CD4-positive, CD25-positive, alpha-beta regulatory T cell (primary cell): Measurements from ENCODE around the gene PDE8B. TPM values are rescaled to one million over a fixed set of nuclear protein-coding genes. Genes with fewer than 3 reads are reported as not detected.
A peak's percentile ranks its signal among the peaks of the same experiment; 100 is the strongest.

ENCODE experiments used
- ATAC-seq, 2 donors: fragments of 150-1000 bp; cut with Tn5 transposase; one replicate each; pipeline ENCODE4 v1.10.0; 2021; ENCODE audit warnings: low read depth in 2 of 2, moderate number of reproducible peaks in 2 of 2, moderate library complexity in 1 of 2
- DNase-seq, 3 donors: peaks; one replicate each; pipeline versions ENCODE4 v3.0.0 to v3.0.0-alpha.2; 2012 to 2022; ENCODE audit warnings: mixed read lengths in 1 of 3
- H3K27ac ChIP-seq: one replicate; pipeline ENCODE4 v1.7.0; 2013; ENCODE audit warnings: mild to moderate bottlenecking, low read length; ENCODE audit not compliant: insufficient read depth, poor library complexity, severe bottlenecking
- H3K27me3 ChIP-seq: one replicate; pipeline ENCODE4 v1.7.0; 2013; ENCODE audit warnings: low read length; ENCODE audit not compliant: control insufficient read depth, insufficient read depth
- H3K36me3 ChIP-seq: one replicate; pipeline ENCODE4 v1.7.0; 2013; ENCODE audit warnings: mild to moderate bottlenecking, low read length, moderate library complexity; ENCODE audit not compliant: control insufficient read depth, insufficient read depth
- H3K4me1 ChIP-seq: 2 replicates; pipeline ENCODE4 v1.7.0; 2013; ENCODE audit warnings: mild to moderate bottlenecking, low read length; ENCODE audit not compliant: insufficient read depth, control insufficient read depth, poor library complexity, severe bottlenecking
- H3K4me3 ChIP-seq: one replicate; pipeline ENCODE4 v1.7.0; 2013; ENCODE audit warnings: low read depth, mild to moderate bottlenecking, low read length, moderate library complexity
- H3K9me3 ChIP-seq, 2 experiments: 1 replicate in 1 of 2; 2 replicates in 1 of 2; pipeline ENCODE4 v1.7.0; 2013; ENCODE audit warnings: low read length in 2 of 2, mild to moderate bottlenecking in 1 of 2, moderate library complexity in 1 of 2; ENCODE audit not compliant: control insufficient read depth in 2 of 2
- H3K27ac Mint-ChIP-seq, 3 donors: one replicate each; pipeline ENCODE4 v1.8.0; 2020 to 2022; ENCODE audit warnings: mild to moderate bottlenecking in 3 of 3, mixed read lengths in 3 of 3, moderate library complexity in 2 of 3
- H3K27me3 Mint-ChIP-seq: one replicate; pipeline ENCODE4 v1.8.0; 2022; ENCODE audit warnings: mild to moderate bottlenecking, mixed read lengths
- H3K36me3 Mint-ChIP-seq: one replicate; pipeline ENCODE4 v1.8.0; 2020; ENCODE audit warnings: mixed read lengths
- H3K4me1 Mint-ChIP-seq, 4 donors: one replicate each; pipeline ENCODE4 v1.8.0; 2020 to 2022; ENCODE audit warnings: mixed read lengths in 4 of 4, mild to moderate bottlenecking in 1 of 4
- H3K4me3 Mint-ChIP-seq, 4 donors: one replicate each; pipeline ENCODE4 v1.8.0; 2020 to 2022; ENCODE audit warnings: mild to moderate bottlenecking in 4 of 4, mixed read lengths in 4 of 4, moderate library complexity in 3 of 4
- H3K9me3 Mint-ChIP-seq, 7 donors: one replicate each; pipeline ENCODE4 v1.8.0; 2020 to 2022; ENCODE audit warnings: mixed read lengths in 7 of 7, mild to moderate bottlenecking in 3 of 7, moderate library complexity in 2 of 7
- polyA plus RNA-seq, 4 donors: library from polyadenylated mRNA; unstranded; fragments of 300-500 nt; fragmentation: Illumina TruSeq; gene quantifications; one replicate each; pipeline ENCODE4 v1.2.3, GENCODE V29; 2021
- total RNA-seq: library from RNA; stranded (reverse); gene quantifications from one replicate; pipeline ENCODE4 v1.2.3, GENCODE V29; 2022

PDE8B gene
- total and polyA plus RNA-seq, 5 donors from 2014 or later: 0.03 to 0.09 TPM; not detected in 3

DNA sequence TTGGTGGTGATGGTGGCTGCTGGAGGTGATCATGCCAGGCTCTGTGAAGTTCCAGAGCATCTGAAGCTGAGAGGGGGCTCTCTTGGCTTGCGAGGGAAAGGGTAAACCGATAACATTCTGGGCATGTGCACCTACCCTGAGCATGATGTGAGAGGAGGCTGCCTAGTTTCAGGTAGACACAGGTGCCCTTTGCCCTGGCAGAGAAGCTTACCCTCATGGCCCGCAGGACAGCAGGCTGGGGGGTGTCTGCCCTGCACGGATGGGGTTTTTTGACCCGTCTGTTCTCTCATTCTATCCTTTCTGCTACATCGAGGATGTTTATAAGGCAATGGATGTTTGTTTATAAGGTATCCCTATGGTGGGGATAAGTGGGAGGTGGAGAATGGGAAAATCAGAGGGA, 148.8 kb downstream of the PDE8B start:
- Mint-ChIP-seq H3K27me3 (no peaks in the 10 kb centered on the region), H3K4me1 (peaks cover 0 to 9% (median 1%) of the 10 kb centered on the region in 4 donors), H3K9me3 (no peaks in the 10 kb centered on the region), H3K27ac (no peak overlapping the region), H3K4me3 (no peak overlapping the region), H3K36me3 (no peaks in the 10 kb centered on the region)
- Histone ChIP-seq H3K4me1 (no peaks in the 10 kb centered on the region), H3K36me3 (no peaks in the 10 kb centered on the region), H3K4me3 (no peak overlapping the region), H3K9me3 (no peaks in the 10 kb centered on the region), H3K27me3 (no peaks in the 10 kb centered on the region), H3K27ac (no peak overlapping the region)
- ATAC-seq (no peak), DNase-seq (no peak)

DNA sequence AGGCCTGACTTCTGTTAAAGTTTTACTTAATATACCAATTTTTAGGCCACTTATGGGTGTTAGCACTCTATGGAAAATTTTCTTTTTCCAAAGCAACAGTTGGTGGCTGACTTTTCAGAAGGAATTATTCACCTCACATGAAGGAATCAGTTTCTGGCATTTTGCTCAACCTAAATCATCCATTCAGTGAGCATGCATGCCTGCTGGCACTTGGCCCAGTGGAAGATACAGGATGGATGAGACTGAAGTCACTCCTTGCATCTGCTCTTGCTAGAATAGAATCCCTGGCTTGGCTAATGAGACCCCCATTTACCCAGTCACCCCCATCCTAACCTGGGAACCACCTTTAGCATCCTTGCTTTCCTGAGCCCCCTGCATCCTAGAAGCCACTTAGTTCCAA, 149.9 kb downstream of the PDE8B start:
- Histone ChIP-seq H3K27ac (no peak overlapping the region), H3K4me3 (no peak overlapping the region), H3K9me3 (no peaks in the 10 kb centered on the region), H3K27me3 (no peaks in the 10 kb centered on the region), H3K4me1 (no peaks in the 10 kb centered on the region), H3K36me3 (no peaks in the 10 kb centered on the region)
- DNase-seq: no peak
- no peak overlapping the region for H3K27ac Mint-ChIP-seq
- no peaks in the 10 kb centered on the region for H3K27me3 Mint-ChIP-seq
- no peaks in the 10 kb centered on the region for H3K36me3 Mint-ChIP-seq
- no peaks in the 10 kb centered on the region for H3K9me3 Mint-ChIP-seq
- ATAC-seq: no peak
- no peak overlapping the region for H3K4me3 Mint-ChIP-seq
- peaks cover 0 to 9% (median 1%) of the 10 kb centered on the region in 4 donors for H3K4me1 Mint-ChIP-seq

DNA sequence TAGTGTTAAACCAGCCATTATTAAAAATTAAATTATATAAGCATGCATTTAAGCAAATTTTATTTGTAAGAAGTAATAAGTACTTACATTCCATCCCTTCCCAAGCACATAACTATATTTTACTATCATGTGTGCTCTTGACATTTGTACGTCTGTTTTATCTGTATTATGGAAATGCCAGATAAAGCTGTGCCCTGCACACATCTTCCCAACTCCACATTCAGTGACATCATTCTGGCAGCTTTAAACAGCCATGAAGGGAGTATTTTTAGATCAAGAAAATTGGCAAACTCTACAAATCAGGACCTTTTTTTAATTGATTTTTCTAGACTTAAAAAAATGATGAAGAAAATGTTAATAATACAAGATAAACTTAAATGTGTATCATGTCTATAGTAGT, 150.5 kb downstream of the PDE8B start:
- Histone ChIP-seq H3K9me3 (no peaks in the 10 kb centered on the region), H3K4me3 (no peak overlapping the region), H3K4me1 (no peaks in the 10 kb centered on the region), H3K27me3 (no peaks in the 10 kb centered on the region), H3K36me3 (no peaks in the 10 kb centered on the region), H3K27ac (no peak overlapping the region)
- no peaks in the 10 kb centered on the region for H3K27me3 Mint-ChIP-seq
- H3K27ac Mint-ChIP-seq: no peak overlapping the region
- no peak overlapping the region for H3K4me3 Mint-ChIP-seq
- H3K36me3 Mint-ChIP-seq: no peaks in the 10 kb centered on the region
- no peak for ATAC-seq
- no peaks in the 10 kb centered on the region for H3K9me3 Mint-ChIP-seq
- no peak for DNase-seq
- H3K4me1 Mint-ChIP-seq: peaks cover 0 to 9% (median 1%) of the 10 kb centered on the region in 4 donors

DNA sequence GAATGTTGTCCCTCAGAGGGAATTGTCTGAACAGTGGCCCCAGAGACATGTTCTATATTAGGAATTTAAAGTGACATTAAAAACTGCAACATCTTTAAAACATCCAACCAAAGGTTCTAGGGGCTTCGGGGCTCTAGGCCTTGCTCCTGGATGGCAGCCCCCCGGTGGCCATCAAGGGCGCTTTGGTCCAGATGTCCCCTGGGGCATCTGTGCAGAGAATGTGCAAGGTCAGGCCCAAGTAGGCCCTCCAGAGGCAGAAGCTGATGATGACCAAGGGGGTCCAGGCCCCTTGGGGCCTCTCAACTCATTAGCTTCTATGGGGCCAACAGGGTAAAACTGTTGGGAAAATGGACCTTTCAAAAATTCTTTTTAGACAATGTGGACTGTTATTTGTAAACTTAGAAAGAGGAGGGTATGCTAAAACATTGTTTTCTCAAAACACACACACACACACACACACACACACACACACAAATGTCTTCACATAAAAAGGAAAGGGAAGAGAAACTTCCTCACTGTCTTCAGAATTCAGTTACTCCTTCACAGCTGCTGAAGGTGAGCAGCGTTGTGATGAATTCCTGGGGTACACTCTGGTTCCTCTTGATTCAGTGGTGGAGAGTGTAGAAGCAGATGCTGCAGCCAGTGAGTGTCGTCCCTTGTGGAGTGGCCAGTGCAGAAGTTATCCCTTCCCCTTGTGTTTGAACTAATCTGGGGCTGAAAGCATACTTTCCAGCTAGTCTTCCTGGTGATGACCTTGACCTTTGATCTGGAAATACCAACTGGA, 156.4 kb downstream of the PDE8B start:
- ATAC-seq: no peak
- no peaks in the 10 kb centered on the region for H3K9me3 Mint-ChIP-seq
- Histone ChIP-seq H3K36me3 (no peaks in the 10 kb centered on the region), H3K9me3 (no peaks in the 10 kb centered on the region), H3K27ac (no peak overlapping the region), H3K27me3 (no peaks in the 10 kb centered on the region), H3K4me1 (no peaks in the 10 kb centered on the region), H3K4me3 (no peak overlapping the region)
- no peaks in the 10 kb centered on the region for H3K36me3 Mint-ChIP-seq
- no peak for DNase-seq
- H3K27ac Mint-ChIP-seq: no peak overlapping the region
- no peak overlapping the region for H3K4me3 Mint-ChIP-seq
- H3K4me1 Mint-ChIP-seq: no peaks in the 10 kb centered on the region
- no peaks in the 10 kb centered on the region for H3K27me3 Mint-ChIP-seq

DNA sequence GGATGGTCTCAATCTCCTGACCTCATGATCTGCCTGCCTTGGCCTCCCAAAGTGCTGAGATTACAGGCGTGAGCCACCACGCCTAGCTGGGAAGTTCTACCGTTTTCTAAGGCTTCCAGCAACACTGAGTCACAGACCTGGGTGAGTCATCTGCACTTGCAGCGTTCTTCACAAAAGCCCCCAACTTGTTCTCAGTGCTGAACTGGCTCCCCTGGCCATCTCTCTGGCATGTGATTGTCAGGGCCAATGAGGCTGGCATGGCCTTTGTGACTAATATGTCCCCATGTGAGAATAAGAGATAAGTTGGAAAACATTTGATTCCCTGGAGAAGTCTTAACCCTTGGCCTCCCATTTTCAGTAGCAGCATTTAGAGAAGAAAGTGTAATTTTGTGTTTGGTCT, 157.3 kb downstream of the PDE8B start:
- Histone ChIP-seq H3K4me3 (no peak overlapping the region), H3K4me1 (no peaks in the 10 kb centered on the region), H3K36me3 (no peaks in the 10 kb centered on the region), H3K27ac (no peak overlapping the region), H3K9me3 (no peaks in the 10 kb centered on the region), H3K27me3 (no peaks in the 10 kb centered on the region)
- no peak for DNase-seq
- no peaks in the 10 kb centered on the region for H3K4me1 Mint-ChIP-seq
- H3K36me3 Mint-ChIP-seq: no peaks in the 10 kb centered on the region
- peaks cover 0 to 2% (median 0%) of the 10 kb centered on the region in 7 donors for H3K9me3 Mint-ChIP-seq
- no peak overlapping the region for H3K4me3 Mint-ChIP-seq
- no peaks in the 10 kb centered on the region for H3K27me3 Mint-ChIP-seq
- H3K27ac Mint-ChIP-seq: no peak overlapping the region
- ATAC-seq: no peak

DNA sequence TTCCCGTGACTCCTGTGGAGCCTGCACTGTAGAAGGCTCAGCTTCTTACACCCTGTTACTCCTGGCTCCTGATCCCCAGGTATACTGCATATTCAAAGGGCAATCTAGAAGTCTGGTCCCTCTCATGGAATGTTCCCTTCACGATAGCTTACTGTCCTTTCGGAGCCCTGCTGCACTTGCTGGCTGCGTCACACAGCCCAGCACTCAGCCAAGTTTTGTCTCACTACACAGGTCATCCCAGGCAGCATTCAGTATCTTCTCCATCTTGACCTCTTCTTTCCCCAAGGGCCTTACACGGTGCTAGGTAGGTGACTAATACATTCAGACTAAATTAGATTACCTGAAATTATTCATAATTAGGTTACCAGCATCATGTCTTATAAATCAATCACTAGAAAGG, 157.9 kb downstream of the PDE8B start:
- H3K4me3 Mint-ChIP-seq: no peak overlapping the region
- Histone ChIP-seq H3K9me3 (no peaks in the 10 kb centered on the region), H3K36me3 (no peaks in the 10 kb centered on the region), H3K27ac (no peak overlapping the region), H3K27me3 (no peaks in the 10 kb centered on the region), H3K4me3 (no peak overlapping the region), H3K4me1 (no peaks in the 10 kb centered on the region)
- peaks cover 0 to 2% (median 0%) of the 10 kb centered on the region in 7 donors for H3K9me3 Mint-ChIP-seq
- H3K27me3 Mint-ChIP-seq: peaks cover 5% of the 10 kb centered on the region
- ATAC-seq: no peak
- no peak for DNase-seq
- no peaks in the 10 kb centered on the region for H3K36me3 Mint-ChIP-seq
- no peaks in the 10 kb centered on the region for H3K4me1 Mint-ChIP-seq
- peak overlapping the region in 1 of 3 donors; percentile 4 for H3K27ac Mint-ChIP-seq

DNA sequence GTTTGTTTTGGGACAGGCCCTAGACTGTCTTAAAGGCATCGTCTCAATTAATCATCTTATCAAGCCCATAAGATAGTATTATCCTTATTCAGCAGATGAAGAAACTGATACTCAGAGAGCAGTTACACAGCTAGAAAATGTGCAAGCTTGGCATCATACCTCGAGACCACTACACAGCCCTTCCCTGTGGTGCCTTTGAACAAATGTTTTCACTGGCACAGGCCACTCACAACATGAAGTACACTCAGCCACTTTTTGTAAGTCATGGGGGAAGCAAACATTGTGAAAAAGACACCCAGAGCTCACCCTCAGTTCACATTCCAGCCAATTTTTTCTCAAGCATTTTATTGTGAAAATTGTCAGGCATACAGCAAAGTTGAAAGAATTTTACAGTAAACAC, 159.1 kb downstream of the PDE8B start:
- Mint-ChIP-seq H3K36me3 (no peaks in the 10 kb centered on the region), H3K27ac (no peak overlapping the region), H3K4me1 (no peaks in the 10 kb centered on the region), H3K9me3 (peaks cover 0 to 2% (median 0%) of the 10 kb centered on the region in 7 donors), H3K4me3 (no peak overlapping the region), H3K27me3 (peaks cover 8% of the 10 kb centered on the region)
- Histone ChIP-seq H3K36me3 (no peaks in the 10 kb centered on the region), H3K27me3 (no peaks in the 10 kb centered on the region), H3K9me3 (no peaks in the 10 kb centered on the region), H3K4me3 (no peak overlapping the region), H3K27ac (no peak overlapping the region), H3K4me1 (no peaks in the 10 kb centered on the region)
- DNase-seq (no peak), ATAC-seq (no peak)

DNA sequence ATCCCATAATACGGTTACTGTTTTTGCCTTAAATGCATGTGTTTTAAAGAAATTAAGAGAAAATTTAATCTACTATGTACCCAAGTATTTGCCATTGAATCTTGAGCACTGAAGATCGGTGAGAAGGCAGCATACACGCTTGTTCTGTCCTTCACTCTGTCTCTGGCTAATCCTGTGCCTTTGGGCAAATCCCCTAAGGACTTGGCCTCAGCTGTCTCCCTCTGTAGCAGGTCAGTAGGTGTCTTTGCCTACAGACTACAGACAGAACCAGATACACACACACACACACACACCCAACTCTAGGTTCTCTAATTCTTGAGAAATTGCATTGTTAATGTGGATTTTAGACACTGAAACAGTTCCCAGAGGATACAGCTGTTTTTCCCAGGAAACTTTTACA, 164.2 kb downstream of the PDE8B start:
- ATAC-seq (no peak), DNase-seq (no peak)
- peaks cover 8% of the 10 kb centered on the region for H3K27me3 Mint-ChIP-seq
- no peaks in the 10 kb centered on the region for H3K9me3 ChIP-seq
- H3K36me3 Mint-ChIP-seq: no peaks in the 10 kb centered on the region
- no peak overlapping the region for H3K27ac ChIP-seq
- peaks cover 0 to 2% (median 0%) of the 10 kb centered on the region in 7 donors for H3K9me3 Mint-ChIP-seq
- H3K27ac Mint-ChIP-seq: no peak overlapping the region
- peaks cover 11% of the 10 kb centered on the region for H3K4me1 ChIP-seq
- H3K4me3 Mint-ChIP-seq: no peak overlapping the region
- H3K27me3 ChIP-seq: peaks cover 4% of the 10 kb centered on the region
- no peaks in the 10 kb centered on the region for H3K36me3 ChIP-seq
- peaks cover 9 to 13% (median 10%) of the 10 kb centered on the region in 4 donors for H3K4me1 Mint-ChIP-seq
- H3K4me3 ChIP-seq: no peak overlapping the region
